H1 (cell line): ENCODE measurements around the gene TKFC. TPM values are rescaled to one million over a fixed set of nuclear protein-coding genes. Genes with fewer than 3 reads are reported as not detected.

Experiments
- CTBP2 ChIP-seq: IDR thresholded peaks from 2 replicates; pipeline ENCODE4 v1.7.0; 2011; ENCODE audit warnings: borderline replicate concordance, mild to moderate bottlenecking, moderate library complexity, mixed read lengths, low read length; ENCODE audit not compliant: insufficient read depth, insufficient read length
- GTF2F1 ChIP-seq: IDR thresholded peaks from 2 replicates; pipeline ENCODE4 v1.6.1; 2012; ENCODE audit warnings: low read depth, low read length, improper control_type of control experiment, borderline replicate concordance
- HDAC6 ChIP-seq: IDR thresholded peaks from one replicate; pipeline ENCODE4 v1.7.1; 2012; ENCODE audit warnings: low read depth, mild to moderate bottlenecking, inconsistent platforms, low read length, moderate library complexity
- NRF1 ChIP-seq: IDR thresholded peaks from 2 replicates; pipeline ENCODE4 v1.6.1; 2011; ENCODE audit warnings: mild to moderate bottlenecking, low read depth, low read length, improper control_type of control experiment
- polyA plus RNA-seq, 7 experiments: library from polyadenylated mRNA; depleted of rRNA in 3 of 7; stranded (reverse) in 5 of 7; unstranded in 2 of 7; fragments of >200 nt in 5 of 7; fragments of 200-250 nt in 2 of 7; gene quantifications; 1 replicate in 5 of 7; 2 replicates in 1 of 7; 4 replicates in 1 of 7; pipeline versions ENCODE4 v1.2.1 to v1.2.3, GENCODE V29; 2011 to 2013; ENCODE audit warnings: missing spikeins in 2 of 7, mixed read lengths in 2 of 7
- total RNA-seq: library from RNA; stranded (reverse); fragmentation: NEBNext Ultra II Directional; extraction: Animal tissue kit (Norgen Biotek cat#: 25700); gene quantifications from 2 replicates; pipeline ENCODE4 v1.2.1, GENCODE V29; 2021
- TF ChIP-seq, protein P1 (sequence below): IDR thresholded peaks from 2 replicates; pipeline ENCODE4 v1.6.1; 2011; ENCODE audit warnings: low read length, improper control_type of control experiment

TKFC gene
- total and polyA plus RNA-seq, 2 of the 8 experiments (the other 6 are each of a cell fraction or from before 2014, with no cell fraction given) = 53.5 to 55.0 TPM

DNA sequence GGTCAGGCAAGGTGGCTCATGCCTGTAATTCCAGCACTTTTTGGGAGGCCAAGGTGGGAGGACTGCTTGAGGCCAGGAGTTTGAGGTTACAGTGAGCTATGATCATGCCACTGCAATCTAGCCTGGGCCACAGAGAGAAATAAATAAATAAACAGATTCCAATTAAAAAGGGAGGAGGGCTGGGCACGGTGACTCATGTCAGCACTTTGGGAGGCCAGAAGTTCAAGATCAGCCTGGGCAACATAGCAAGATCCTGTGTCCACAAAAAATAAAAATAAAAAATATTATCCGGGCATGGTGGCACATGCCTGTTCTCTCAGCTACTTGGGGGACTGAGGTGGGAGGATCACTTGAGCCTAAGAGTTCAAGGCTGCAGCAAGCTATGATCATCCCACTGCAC, 21.2 kb downstream of the TKFC start (continued):
- TF ChIP-seq HDAC6 (no peak), CTBP2 (no peak), GTF2F1 (no peak), NRF1 (no peak)
- TF ChIP-seq, protein P1, sequence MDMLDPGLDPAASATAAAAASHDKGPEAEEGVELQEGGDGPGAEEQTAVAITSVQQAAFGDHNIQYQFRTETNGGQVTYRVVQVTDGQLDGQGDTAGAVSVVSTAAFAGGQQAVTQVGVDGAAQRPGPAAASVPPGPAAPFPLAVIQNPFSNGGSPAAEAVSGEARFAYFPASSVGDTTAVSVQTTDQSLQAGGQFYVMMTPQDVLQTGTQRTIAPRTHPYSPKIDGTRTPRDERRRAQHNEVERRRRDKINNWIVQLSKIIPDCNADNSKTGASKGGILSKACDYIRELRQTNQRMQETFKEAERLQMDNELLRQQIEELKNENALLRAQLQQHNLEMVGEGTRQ = no peak
